Nephron (organoid): ENCODE results near the gene B3GNT7.

ENCODE experiments used
- H3K27ac Mint-ChIP-seq, 3 experiments: 2 replicates each; pipeline ENCODE4 v1.8.0; 2020; ENCODE audit warnings: mixed read lengths in 3 of 3, mild to moderate bottlenecking in 2 of 3, moderate library complexity in 1 of 3
- H3K27me3 Mint-ChIP-seq: 2 replicates; pipeline ENCODE4 v1.8.0; 2021; ENCODE audit warnings: low read depth, mild to moderate bottlenecking, moderate library complexity, mixed read lengths
- H3K36me3 Mint-ChIP-seq: 2 replicates; pipeline ENCODE4 v1.8.0; 2020; ENCODE audit warnings: low read depth, mixed read lengths
- H3K4me1 Mint-ChIP-seq: 2 replicates; pipeline ENCODE4 v1.8.0; 2020; ENCODE audit warnings: mixed read lengths
- H3K4me3 Mint-ChIP-seq, 3 experiments: 2 replicates each; pipeline ENCODE4 v1.8.0; 2020; ENCODE audit warnings: mild to moderate bottlenecking in 3 of 3, mixed read lengths in 3 of 3, moderate library complexity in 2 of 3
- H3K9me3 Mint-ChIP-seq: 2 replicates; pipeline ENCODE4 v1.8.0; 2020; ENCODE audit warnings: mixed read lengths
- TF ChIP-seq, protein P1 (sequence below), 3 experiments: fragments of 200-600 bp; sonication (generic); IDR thresholded peaks; one replicate each; pipeline ENCODE4 v1.5.0; 2021; ENCODE audit warnings: antibody characterized with exemption in 3 of 3; ENCODE audit not compliant: unreplicated experiment in 3 of 3

Gene B3GNT7

DNA sequence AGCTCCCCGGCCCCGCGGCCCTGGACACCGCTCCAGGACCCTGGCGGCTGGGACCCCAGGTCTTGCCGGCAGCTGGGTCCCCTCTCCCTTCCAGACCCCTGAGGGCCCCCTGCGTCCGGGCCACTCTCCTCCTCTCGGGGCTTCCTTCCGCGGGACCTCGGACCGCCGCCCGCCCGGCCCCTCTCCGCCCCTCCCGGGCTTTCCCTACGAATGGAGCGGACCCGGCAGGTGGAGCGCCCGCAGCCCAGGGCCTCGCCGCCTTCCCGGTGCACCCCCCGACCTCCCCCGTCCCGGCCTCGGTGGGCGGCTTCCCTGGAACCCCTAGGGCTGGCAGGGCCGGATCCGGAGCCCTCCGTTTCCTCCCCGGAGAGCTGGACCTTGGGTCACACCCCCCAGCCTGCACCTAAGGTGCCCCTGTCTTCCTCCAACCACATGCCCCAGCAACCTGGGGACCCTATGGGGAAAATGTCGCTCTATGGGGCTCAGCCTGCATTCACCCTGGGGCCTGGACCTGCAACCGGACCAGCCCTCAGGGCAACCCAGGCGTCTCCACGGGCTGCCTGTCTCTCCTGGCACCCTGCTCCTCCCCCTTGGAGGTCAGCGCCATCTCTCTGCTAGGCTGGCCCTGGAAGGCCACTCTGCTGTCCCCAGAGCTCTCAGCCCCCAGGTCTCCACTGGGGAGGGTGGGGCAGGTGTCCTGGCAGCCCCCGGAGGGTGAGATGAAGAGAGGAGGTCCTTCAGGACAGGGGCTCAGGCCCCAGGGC is 730 bp downstream of the B3GNT7 start:
- Mint-ChIP-seq H3K4me1 (peaks cover 25% of the 10 kb centered on the region), H3K9me3 (no peaks in the 10 kb centered on the region), H3K4me3 (peak overlapping the region; percentile 58 to 72 (median 66)), H3K36me3 (no peaks in the 10 kb centered on the region), H3K27me3 (peaks cover 61% of the 10 kb centered on the region), H3K27ac (no peak overlapping the region)
- TF ChIP-seq, protein P1, sequence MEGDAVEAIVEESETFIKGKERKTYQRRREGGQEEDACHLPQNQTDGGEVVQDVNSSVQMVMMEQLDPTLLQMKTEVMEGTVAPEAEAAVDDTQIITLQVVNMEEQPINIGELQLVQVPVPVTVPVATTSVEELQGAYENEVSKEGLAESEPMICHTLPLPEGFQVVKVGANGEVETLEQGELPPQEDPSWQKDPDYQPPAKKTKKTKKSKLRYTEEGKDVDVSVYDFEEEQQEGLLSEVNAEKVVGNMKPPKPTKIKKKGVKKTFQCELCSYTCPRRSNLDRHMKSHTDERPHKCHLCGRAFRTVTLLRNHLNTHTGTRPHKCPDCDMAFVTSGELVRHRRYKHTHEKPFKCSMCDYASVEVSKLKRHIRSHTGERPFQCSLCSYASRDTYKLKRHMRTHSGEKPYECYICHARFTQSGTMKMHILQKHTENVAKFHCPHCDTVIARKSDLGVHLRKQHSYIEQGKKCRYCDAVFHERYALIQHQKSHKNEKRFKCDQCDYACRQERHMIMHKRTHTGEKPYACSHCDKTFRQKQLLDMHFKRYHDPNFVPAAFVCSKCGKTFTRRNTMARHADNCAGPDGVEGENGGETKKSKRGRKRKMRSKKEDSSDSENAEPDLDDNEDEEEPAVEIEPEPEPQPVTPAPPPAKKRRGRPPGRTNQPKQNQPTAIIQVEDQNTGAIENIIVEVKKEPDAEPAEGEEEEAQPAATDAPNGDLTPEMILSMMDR (IDR thresholded peaks at IDR 0.05; ENCODE audit: unreplicated experiment in 3 of 3) = no peak

DNA sequence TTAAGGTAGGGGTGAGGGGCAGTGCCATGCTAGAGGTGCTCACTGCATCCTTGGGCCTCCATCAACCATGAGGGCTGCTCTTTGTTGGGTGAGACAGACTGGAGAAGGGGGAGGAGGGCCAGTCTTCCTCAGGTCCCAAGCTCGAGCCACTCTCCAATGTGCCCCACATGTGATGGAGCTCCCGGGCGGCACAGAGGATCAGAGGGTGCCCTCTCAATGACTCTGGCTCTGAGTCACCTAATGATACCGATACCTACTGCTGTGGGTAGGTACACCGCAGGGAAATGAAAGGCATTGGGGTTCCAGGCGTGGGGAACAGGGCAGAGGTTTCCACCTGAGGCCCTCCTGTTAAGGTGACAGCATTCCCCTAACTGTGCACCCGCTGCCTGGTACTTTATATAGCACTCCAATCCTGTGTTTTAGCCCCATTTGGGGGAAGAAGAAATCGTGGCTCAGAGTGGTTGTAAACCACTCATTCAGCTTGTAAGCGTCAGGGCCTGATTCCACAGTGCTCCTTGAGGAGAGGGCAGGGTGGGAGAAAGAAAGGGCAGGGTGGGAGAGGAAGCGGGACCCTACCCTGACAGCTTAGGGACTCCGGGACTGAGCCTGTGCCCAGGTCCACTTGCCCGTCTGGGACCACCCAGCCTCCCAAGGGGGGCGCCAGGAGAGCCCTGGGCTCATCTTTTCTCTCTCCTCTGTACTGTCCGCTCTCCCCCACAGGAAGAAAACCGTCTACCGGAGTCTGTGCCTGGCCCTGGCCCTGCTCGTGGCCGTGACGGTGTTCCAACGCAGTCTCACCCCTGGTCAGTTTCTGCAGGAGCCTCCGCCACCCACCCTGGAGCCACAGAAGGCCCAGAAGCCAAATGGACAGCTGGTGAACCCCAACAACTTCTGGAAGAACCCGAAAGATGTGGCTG is 1.8 kb downstream of the B3GNT7 start:
- Mint-ChIP-seq H3K36me3 (no peaks in the 10 kb centered on the region), H3K27ac (no peak overlapping the region), H3K4me3 (peak overlapping the region; percentile 52 to 72 (median 71)), H3K4me1 (peaks cover 32% of the 10 kb centered on the region), H3K9me3 (no peaks in the 10 kb centered on the region), H3K27me3 (peaks cover 53% of the 10 kb centered on the region)
- TF ChIP-seq, protein P1 (IDR thresholded peaks at IDR 0.05; ENCODE audit: unreplicated experiment in 3 of 3) = no peak

DNA sequence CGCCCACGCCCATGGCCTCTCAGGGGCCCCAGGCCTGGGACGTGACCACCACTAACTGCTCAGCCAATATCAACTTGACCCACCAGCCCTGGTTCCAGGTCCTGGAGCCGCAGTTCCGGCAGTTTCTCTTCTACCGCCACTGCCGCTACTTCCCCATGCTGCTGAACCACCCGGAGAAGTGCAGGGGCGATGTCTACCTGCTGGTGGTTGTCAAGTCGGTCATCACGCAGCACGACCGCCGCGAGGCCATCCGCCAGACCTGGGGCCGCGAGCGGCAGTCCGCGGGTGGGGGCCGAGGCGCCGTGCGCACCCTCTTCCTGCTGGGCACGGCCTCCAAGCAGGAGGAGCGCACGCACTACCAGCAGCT is 2.4 kb downstream of the B3GNT7 start:
- peaks cover 48% of the 10 kb centered on the region for H3K27me3 Mint-ChIP-seq
- H3K4me1 Mint-ChIP-seq = peaks cover 39% of the 10 kb centered on the region
- H3K27ac Mint-ChIP-seq = no peak overlapping the region
- H3K36me3 Mint-ChIP-seq = no peaks in the 10 kb centered on the region
- TF ChIP-seq, protein P1 (IDR thresholded peaks at IDR 0.05; ENCODE audit: unreplicated experiment in 3 of 3) = no peak
- H3K4me3 Mint-ChIP-seq = no peak overlapping the region
- H3K9me3 Mint-ChIP-seq = no peaks in the 10 kb centered on the region

DNA sequence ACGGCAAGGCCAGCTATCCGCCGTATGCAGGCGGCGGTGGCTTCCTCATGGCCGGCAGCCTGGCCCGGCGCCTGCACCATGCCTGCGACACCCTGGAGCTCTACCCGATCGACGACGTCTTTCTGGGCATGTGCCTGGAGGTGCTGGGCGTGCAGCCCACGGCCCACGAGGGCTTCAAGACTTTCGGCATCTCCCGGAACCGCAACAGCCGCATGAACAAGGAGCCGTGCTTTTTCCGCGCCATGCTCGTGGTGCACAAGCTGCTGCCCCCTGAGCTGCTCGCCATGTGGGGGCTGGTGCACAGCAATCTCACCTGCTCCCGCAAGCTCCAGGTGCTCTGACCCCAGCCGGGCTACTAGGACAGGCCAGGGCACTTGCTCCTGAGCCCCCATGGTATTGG is 3.1 kb downstream of the B3GNT7 start:
- Mint-ChIP-seq H3K4me3 (peak overlapping the region in 1 of 3 experiments; percentile 47), H3K4me1 (peaks cover 45% of the 10 kb centered on the region), H3K36me3 (no peaks in the 10 kb centered on the region), H3K9me3 (no peaks in the 10 kb centered on the region), H3K27me3 (peaks cover 47% of the 10 kb centered on the region), H3K27ac (no peak overlapping the region)
- TF ChIP-seq, protein P1 (IDR thresholded peaks at IDR 0.05; ENCODE audit: unreplicated experiment in 3 of 3) = no peak

DNA sequence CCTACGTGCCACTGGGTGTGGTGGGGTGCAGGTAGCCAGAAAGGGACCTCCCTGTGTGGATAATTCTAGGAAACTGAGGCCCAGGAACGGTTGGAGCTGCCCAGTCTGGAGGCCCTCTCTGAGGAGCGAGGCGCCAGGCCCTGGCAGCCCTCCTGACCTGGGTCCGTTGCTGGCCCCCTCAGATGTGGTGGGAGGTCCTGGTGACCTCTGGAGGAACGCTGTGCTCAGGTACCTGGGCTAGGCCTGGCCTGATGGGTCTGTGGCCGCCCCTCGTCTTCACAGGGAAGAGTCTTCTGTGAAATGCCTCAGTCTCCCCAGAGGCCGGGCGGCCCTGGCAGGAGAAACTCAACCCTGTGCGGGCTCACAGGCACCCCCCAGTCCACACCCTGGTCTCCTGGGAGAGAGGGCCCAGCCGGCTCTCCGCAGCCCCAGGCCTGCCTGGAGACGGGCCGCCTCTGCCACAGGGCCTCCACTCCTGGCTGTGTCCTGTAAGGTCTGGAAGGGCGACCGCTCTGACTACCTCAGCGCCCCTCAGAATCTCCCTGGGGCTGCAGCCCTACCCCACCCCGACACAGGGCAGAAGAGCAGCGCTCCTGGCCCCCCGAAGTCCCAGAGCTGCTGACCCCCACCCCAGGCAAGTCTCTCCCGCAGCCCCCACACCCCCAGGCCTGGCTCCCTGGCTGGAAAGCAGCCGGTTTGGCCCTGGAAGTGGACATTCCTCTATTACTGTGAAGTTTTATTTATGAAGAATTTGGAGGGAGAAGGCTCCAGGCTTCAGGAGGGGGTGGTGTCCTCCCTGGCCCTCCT is 3.7 kb downstream of the B3GNT7 start:
- TF ChIP-seq, protein P1 (IDR thresholded peaks at IDR 0.05; ENCODE audit: unreplicated experiment in 3 of 3) = no peak
- no peaks in the 10 kb centered on the region for H3K36me3 Mint-ChIP-seq
- peaks cover 46% of the 10 kb centered on the region for H3K4me1 Mint-ChIP-seq
- peaks cover 40% of the 10 kb centered on the region for H3K27me3 Mint-ChIP-seq
- peak overlapping the region; percentile 28 to 77 (median 28) for H3K27ac Mint-ChIP-seq
- H3K4me3 Mint-ChIP-seq = peak overlapping the region in 1 of 3 experiments; percentile 38
- H3K9me3 Mint-ChIP-seq = no peaks in the 10 kb centered on the region
